Skeletal muscle tissue (tissue), 4 donors: ENCODE measurements around the gene TMEM138. TPM values are rescaled to one million over a fixed set of nuclear protein-coding genes. Genes with fewer than 3 reads are reported as not detected.
"Not testable (repeated sequence)": the region's sequence is repeated elsewhere in the genome, so short reads cannot be mapped to it uniquely, and the experiment has no call there.

Experiments
- H3K27ac ChIP-seq: one replicate; pipeline ENCODE4 v1.7.0; 2013; ENCODE audit warnings: mild to moderate bottlenecking, low read depth, low read length, inconsistent platforms
- H3K27me3 ChIP-seq, 3 donors: one replicate each; pipeline ENCODE4 v1.7.0; 2013; ENCODE audit warnings: low read length in 3 of 3; ENCODE audit not compliant: control insufficient read depth in 3 of 3, insufficient read depth in 3 of 3
- H3K36me3 ChIP-seq, 3 donors: one replicate each; pipeline ENCODE4 v1.7.0; 2013; ENCODE audit warnings: low read length in 3 of 3; ENCODE audit not compliant: control insufficient read depth in 3 of 3, insufficient read depth in 3 of 3
- H3K4me1 ChIP-seq, 3 donors: one replicate each; pipeline ENCODE4 v1.7.0; 2013; ENCODE audit warnings: low read length in 3 of 3, mild to moderate bottlenecking in 3 of 3; ENCODE audit not compliant: control insufficient read depth in 3 of 3, insufficient read depth in 3 of 3
- H3K4me3 ChIP-seq, 3 donors: one replicate each; pipeline ENCODE4 v1.7.0; 2013; ENCODE audit warnings: low read length in 3 of 3
- H3K9ac ChIP-seq, 3 donors: one replicate each; pipeline ENCODE4 v1.7.0; 2013; ENCODE audit warnings: low read length in 3 of 3, mild to moderate bottlenecking in 3 of 3, moderate library complexity in 2 of 3, low read depth in 1 of 3
- H3K9me3 ChIP-seq, 3 donors: one replicate each; pipeline ENCODE4 v1.7.0; 2013; ENCODE audit warnings: low read length in 3 of 3; ENCODE audit not compliant: control insufficient read depth in 3 of 3
- total RNA-seq: library from RNA; depleted of rRNA; stranded (reverse); fragments of >200 nt; gene quantifications from one replicate; pipeline ENCODE4 v1.2.3, GENCODE V29; 2014
- donor health status: Osteomylitis.

Gene TMEM138
- total RNA-seq, 1 donor from 2014 or later = 18.8 TPM

- H3K9ac ChIP-seq = no peak overlapping the region
- no peak overlapping the region for H3K27ac ChIP-seq
- H3K36me3 ChIP-seq = peaks cover 0 to 2% (median 0%) of the 10 kb centered on the region in 3 donors
- H3K4me1 ChIP-seq = peaks cover 0 to 11% (median 0%) of the 10 kb centered on the region in 3 donors
- H3K27me3 ChIP-seq = no peaks in the 10 kb centered on the region
- H3K9me3 ChIP-seq = no peaks in the 10 kb centered on the region
- no peak overlapping the region for H3K4me3 ChIP-seq
Observed at GRCh38 chr11:61377461-61378160, 15.4 kb downstream of the TMEM138 start.

- Histone ChIP-seq H3K4me1 (peaks cover 0 to 11% (median 0%) of the 10 kb centered on the region in 3 donors), H3K27me3 (no peaks in the 10 kb centered on the region), H3K9me3 (no peaks in the 10 kb centered on the region), H3K4me3 (no peak overlapping the region), H3K36me3 (no peaks in the 10 kb centered on the region), H3K9ac (no peak overlapping the region), H3K27ac (no peak overlapping the region)
Observed at GRCh38 chr11:61378713-61379313, 16.6 kb downstream of the TMEM138 start.

- no peaks in the 10 kb centered on the region for H3K27me3 ChIP-seq
- no peak overlapping the region for H3K27ac ChIP-seq
- no peaks in the 10 kb centered on the region for H3K9me3 ChIP-seq
- no peaks in the 10 kb centered on the region for H3K36me3 ChIP-seq
- peaks cover 0 to 5% (median 2%) of the 10 kb centered on the region in 3 donors for H3K4me1 ChIP-seq
- no peak overlapping the region for H3K4me3 ChIP-seq
- no peak overlapping the region for H3K9ac ChIP-seq
Observed at GRCh38 chr11:61380884-61381283, 18.7 kb downstream of the TMEM138 start.

DNA sequence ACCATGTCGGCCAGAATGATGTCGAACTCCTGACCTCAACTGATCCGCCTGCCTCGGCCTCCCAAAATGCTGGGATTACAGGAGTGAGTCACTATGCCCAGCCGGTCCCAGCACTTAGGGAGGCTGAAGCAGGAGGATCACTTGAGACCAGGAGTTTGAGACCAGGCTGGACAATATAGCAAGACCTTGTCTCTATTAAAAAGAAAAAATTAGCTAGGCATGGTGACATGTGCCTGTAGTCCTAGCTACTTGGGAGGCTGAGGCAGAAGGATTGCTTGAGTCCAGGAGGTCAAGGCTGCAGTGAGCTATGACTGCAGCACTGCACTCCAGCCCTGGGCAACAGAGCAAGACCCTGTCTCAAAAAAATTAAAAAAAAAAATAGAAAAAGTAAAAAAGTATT is 21.7 kb downstream of the TMEM138 start:
- not testable (repeated sequence) for H3K9me3 ChIP-seq, H3K9ac ChIP-seq, H3K4me3 ChIP-seq, H3K4me1 ChIP-seq, H3K27me3 ChIP-seq, H3K27ac ChIP-seq, H3K36me3 ChIP-seq

DNA sequence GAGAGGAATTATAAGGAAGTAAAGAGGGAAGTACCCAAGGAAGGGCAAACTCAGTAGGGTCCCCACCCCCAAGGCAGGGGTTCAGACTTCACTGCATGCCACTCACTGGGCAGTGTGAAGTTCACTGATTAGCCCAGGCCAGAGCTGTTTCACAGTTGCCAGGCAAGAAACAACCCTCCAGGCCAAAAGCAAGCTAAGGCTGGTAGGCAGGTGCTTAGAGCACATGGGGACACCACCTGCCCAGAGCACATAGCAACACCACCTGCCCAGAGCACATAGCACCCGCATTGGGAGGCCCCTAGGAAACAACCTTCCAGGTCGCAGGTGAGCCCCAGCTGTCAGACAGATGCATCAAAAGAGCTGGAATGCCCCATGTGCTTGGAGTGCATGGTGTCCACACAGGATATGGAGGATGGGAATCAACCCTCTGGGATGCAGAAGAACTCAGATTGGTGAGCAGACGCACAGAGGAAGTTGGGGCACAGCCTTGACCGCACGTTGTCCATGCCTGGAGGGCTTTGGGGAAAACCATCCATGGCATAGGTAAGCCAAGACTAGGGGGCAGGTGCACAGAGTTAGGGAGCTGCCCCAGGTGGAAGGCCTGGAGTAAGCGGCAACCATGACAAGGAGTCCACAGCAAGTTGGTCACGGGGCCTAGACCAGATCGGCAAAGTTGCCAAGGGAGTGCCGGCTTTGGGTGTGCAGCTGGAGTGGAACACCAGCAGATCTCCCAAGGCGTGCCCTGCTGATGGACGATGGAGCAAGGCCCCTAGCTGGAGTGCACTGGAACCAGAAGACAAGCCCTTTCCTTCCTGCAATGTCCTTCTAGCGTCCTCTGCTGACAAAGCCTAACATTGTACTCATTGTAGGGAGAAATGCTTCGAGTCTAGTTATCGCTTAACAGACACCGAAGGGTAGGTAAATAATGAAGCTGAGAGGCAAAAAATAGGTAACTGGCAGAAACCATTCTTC is 22.4 kb downstream of the TMEM138 start:
- H3K27ac ChIP-seq = no peak overlapping the region
- H3K9ac ChIP-seq = no peak overlapping the region
- no peaks in the 10 kb centered on the region for H3K9me3 ChIP-seq
- no peaks in the 10 kb centered on the region for H3K36me3 ChIP-seq
- no peaks in the 10 kb centered on the region for H3K27me3 ChIP-seq
- H3K4me1 ChIP-seq = peaks cover 0 to 2% (median 0%) of the 10 kb centered on the region in 3 donors
- no peak overlapping the region for H3K4me3 ChIP-seq

GRCh38 chr11:61390161-61390560 is 28.0 kb downstream of the TMEM138 start:
- no peaks in the 10 kb centered on the region for H3K9me3 ChIP-seq
- no peak overlapping the region for H3K9ac ChIP-seq
- peaks cover 3 to 9% (median 5%) of the 10 kb centered on the region in 3 donors for H3K36me3 ChIP-seq
- H3K4me1 ChIP-seq = peaks cover 14 to 18% (median 15%) of the 10 kb centered on the region in 3 donors
- no peak overlapping the region for H3K27ac ChIP-seq
- no peaks in the 10 kb centered on the region for H3K27me3 ChIP-seq
- H3K4me3 ChIP-seq = no peak overlapping the region

- no peaks in the 10 kb centered on the region for H3K9me3 ChIP-seq
- H3K27me3 ChIP-seq = no peaks in the 10 kb centered on the region
- H3K27ac ChIP-seq = peak overlapping the region; percentile 75
- H3K9ac ChIP-seq = peak overlapping the region; percentile 94 to 95 (median 94)
- peaks cover 10 to 18% (median 14%) of the 10 kb centered on the region in 3 donors for H3K36me3 ChIP-seq
- peaks cover 13 to 18% (median 14%) of the 10 kb centered on the region in 3 donors for H3K4me1 ChIP-seq
- peak overlapping the region; percentile 96 to 98 (median 97) for H3K4me3 ChIP-seq
Observed at GRCh38 chr11:61392981-61393595, 30.9 kb downstream of the TMEM138 start.

- Histone ChIP-seq H3K9ac (no peak overlapping the region), H3K9me3 (no peaks in the 10 kb centered on the region), H3K4me3 (no peak overlapping the region), H3K27me3 (no peaks in the 10 kb centered on the region), H3K36me3 (peaks cover 44 to 56% (median 52%) of the 10 kb centered on the region in 3 donors), H3K27ac (no peak overlapping the region), H3K4me1 (no peaks in the 10 kb centered on the region)
Observed at GRCh38 chr11:61401173-61401572, 39.0 kb downstream of the TMEM138 start.

GRCh38 chr11:61401573-61401972 is 39.4 kb downstream of the TMEM138 start:
- Histone ChIP-seq H3K27me3 (no peaks in the 10 kb centered on the region), H3K9ac (no peak overlapping the region), H3K27ac (no peak overlapping the region), H3K9me3 (no peaks in the 10 kb centered on the region), H3K36me3 (peaks cover 44 to 60% (median 56%) of the 10 kb centered on the region in 3 donors), H3K4me1 (no peaks in the 10 kb centered on the region), H3K4me3 (no peak overlapping the region)
